Gastroesophageal sphincter (tissue), 4 donors: ENCODE measurements around the gene ZCCHC14. TPM values are rescaled to one million over a fixed set of nuclear protein-coding genes. Genes with fewer than 3 reads are reported as not detected.

Experiments used
- ATAC-seq: fragments of 150-250 bp; one replicate; pipeline ENCODE4 v1.9.1; 2016; ENCODE audit warnings: mild to moderate bottlenecking, moderate library complexity
- H3K27ac ChIP-seq, 4 donors: fragments of 200-600 bp; sonication (generic) in 3 of 4; 1 replicate in 3 of 4; 2 replicates in 1 of 4; pipeline ENCODE4 v1.5.1; 2016 to 2019
- H3K27me3 ChIP-seq: fragments of 200-600 bp; sonication (generic); one replicate; pipeline ENCODE4 v1.5.1; 2019
- H3K36me3 ChIP-seq, 2 donors: fragments of 200-600 bp; sonication (generic); one replicate each; pipeline ENCODE4 v1.5.1; 2019; ENCODE audit warnings: control low read depth in 1 of 2
- H3K4me1 ChIP-seq, 3 donors: fragments of 200-600 bp; sonication (generic); 1 replicate in 2 of 3; 2 replicates in 1 of 3; pipeline ENCODE4 v1.5.1; 2016 to 2019; ENCODE audit warnings: control low read depth in 2 of 3
- H3K4me3 ChIP-seq, 2 donors: fragments of 200-600 bp; sonication (generic); one replicate each; pipeline ENCODE4 v1.5.1; 2019; ENCODE audit warnings: mild to moderate bottlenecking in 1 of 2, moderate library complexity in 1 of 2
- H3K9me3 ChIP-seq, 3 donors: fragments of 200-600 bp; sonication (generic); one replicate each; pipeline ENCODE4 v1.5.1; 2017 to 2019; ENCODE audit warnings: control low read depth in 2 of 3
- CTCF ChIP-seq, 4 experiments: fragments of 200-600 bp in 2 of 4; fragments of 450-650 bp in 2 of 4; sonication (generic) in 1 of 4; IDR thresholded peaks; one replicate each; pipeline ENCODE4 v1.5.1; 2017 to 2019; ENCODE audit warnings: antibody characterized with exemption in 4 of 4, mild to moderate bottlenecking in 2 of 4, moderate library complexity in 2 of 4
- EP300 ChIP-seq: sonication (generic); formaldehyde crosslinking; IDR thresholded peaks from one replicate; pipeline ENCODE4 v1.6.1; 2017; ENCODE audit warnings: antibody characterized with exemption, mild to moderate bottlenecking
- POLR2A ChIP-seq, 2 donors: fragments of 450-650 bp; IDR thresholded peaks; one replicate each; pipeline ENCODE4 v1.6.1; 2017; ENCODE audit warnings: antibody characterized with exemption in 2 of 2, mild to moderate bottlenecking in 2 of 2, moderate library complexity in 1 of 2
- POLR2AphosphoS5 ChIP-seq: sonication (generic); formaldehyde crosslinking; IDR thresholded peaks from one replicate; pipeline ENCODE4 v1.6.1; 2017; ENCODE audit warnings: antibody characterized with exemption
- WGBS, 2 donors: methylation state at CpG; one replicate each; pipeline ENCODE4 v1.1.5; 2018; ENCODE audit warnings: low coverage in 1 of 2; 5-methylcytosine and 5-hydroxymethylcytosine counted together
- total RNA-seq, 4 donors: library from RNA; depleted of rRNA; stranded (reverse); fragments of >200 nt; gene quantifications; one replicate each; pipeline ENCODE4 v1.1.0, GENCODE V29; 2016

ZCCHC14 gene
- total RNA-seq, 4 donors from 2014 or later: 15.5 to 24.9 (median 19.9) TPM

GRCh38 chr16:87417528-87417910 lies 75.3 kb downstream of the ZCCHC14 start:
- ATAC-seq: no peak
- peaks cover 0 to 5% (median 0%) of the 10 kb centered on the region in 3 donors for H3K4me1 ChIP-seq
- H3K4me3 ChIP-seq: no peak overlapping the region
- H3K27me3 ChIP-seq: no peaks in the 10 kb centered on the region
- TF ChIP-seq CTCF (IDR thresholded peaks at IDR 0.05) (no peak), POLR2AphosphoS5 (no peak), EP300 (no peak), POLR2A (IDR thresholded peaks at IDR 0.05) (no peak)
- WGBS, 2 donors: 60% methylated on average over 1 of the region's 13 CpGs; no CpG with 5 or more reads in 1 of the 2 donors
- H3K9me3 ChIP-seq: no peaks in the 10 kb centered on the region
- H3K27ac ChIP-seq: no peak overlapping the region
- H3K36me3 ChIP-seq: peaks cover 0 to 100% of the 10 kb centered on the region in 2 donors

GRCh38 chr16:87416826-87417527 lies 75.8 kb downstream of the ZCCHC14 start:
- TF ChIP-seq CTCF (IDR thresholded peaks at IDR 0.05): peak in 3 of 4 experiments; percentile 62 to 74 (median 71)
- no peak for TF ChIP-seq POLR2A (IDR thresholded peaks at IDR 0.05)
- no peak for TF ChIP-seq POLR2AphosphoS5
- peak; percentile 23 for ATAC-seq
- Histone ChIP-seq H3K9me3 (no peaks in the 10 kb centered on the region), H3K4me1 (peaks cover 0 to 5% (median 0%) of the 10 kb centered on the region in 3 donors), H3K36me3 (peaks cover 0 to 100% of the 10 kb centered on the region in 2 donors), H3K27me3 (no peaks in the 10 kb centered on the region), H3K4me3 (no peak overlapping the region), H3K27ac (no peak overlapping the region)
- WGBS, 2 donors: 51 to 69% methylated on average over 4 to 14 of the region's 23 CpGs

GRCh38 chr16:87415441-87415840 lies 77.4 kb downstream of the ZCCHC14 start:
- H3K27ac ChIP-seq: no peak overlapping the region
- peaks cover 0 to 5% (median 0%) of the 10 kb centered on the region in 3 donors for H3K4me1 ChIP-seq
- 74 to 84% methylated on average over 4 of the region's 9 CpGs for WGBS, 2 donors
- ATAC-seq: no peak
- peaks cover 0 to 100% of the 10 kb centered on the region in 2 donors for H3K36me3 ChIP-seq
- no peaks in the 10 kb centered on the region for H3K9me3 ChIP-seq
- no peak overlapping the region for H3K4me3 ChIP-seq
- H3K27me3 ChIP-seq: no peaks in the 10 kb centered on the region
- TF ChIP-seq POLR2AphosphoS5: no peak
- no peak for TF ChIP-seq POLR2A (IDR thresholded peaks at IDR 0.05)
- no peak for TF ChIP-seq CTCF (IDR thresholded peaks at IDR 0.05)
- TF ChIP-seq EP300: no peak

- peaks cover 0 to 100% of the 10 kb centered on the region in 2 donors for H3K36me3 ChIP-seq
Measured at GRCh38 chr16:87414251-87414680, 78.6 kb downstream of the ZCCHC14 start.

GRCh38 chr16:87412996-87413421 lies 79.8 kb downstream of the ZCCHC14 start:
- no peak for ATAC-seq

More at GRCh38 chr16:87414251-87414680, 78.6 kb downstream of the ZCCHC14 start:
- no peak for ATAC-seq
- no peaks in the 10 kb centered on the region for H3K27me3 ChIP-seq
- 48 to 100% methylated on average over 1 to 3 of the region's 24 CpGs for WGBS, 2 donors
- no peak overlapping the region for H3K27ac ChIP-seq
- no peaks in the 10 kb centered on the region for H3K9me3 ChIP-seq
- peaks cover 0 to 5% (median 0%) of the 10 kb centered on the region in 3 donors for H3K4me1 ChIP-seq
- no peak for TF ChIP-seq EP300
- no peak overlapping the region for H3K4me3 ChIP-seq

More at GRCh38 chr16:87412996-87413421, 79.8 kb downstream of the ZCCHC14 start:
- 89% methylated on average over 14 of the region's 27 CpGs; no CpG with 5 or more reads in 1 of the 2 donors for WGBS, 2 donors
- Histone ChIP-seq H3K27me3 (no peaks in the 10 kb centered on the region), H3K36me3 (peaks cover 0 to 99% of the 10 kb centered on the region in 2 donors), H3K4me3 (no peak overlapping the region), H3K4me1 (peaks cover 0 to 5% (median 0%) of the 10 kb centered on the region in 3 donors), H3K27ac (no peak overlapping the region), H3K9me3 (no peaks in the 10 kb centered on the region)
- no peak for TF ChIP-seq CTCF (IDR thresholded peaks at IDR 0.05)
